ENCODE measurements around the gene PDGFRB.

GRCh38 chr5:150186137-150186536 is 30.5 kb upstream of the PDGFRB start:
- TF ChIP-seq CEBPB (tag; IDR thresholded peaks at IDR 0.05) (no peak), TAF15 (IDR thresholded peaks at IDR 0.05; ENCODE audit: low read depth, low read length) (no peak), UBTF (IDR thresholded peaks at IDR 0.05; ENCODE audit: borderline replicate concordance in 1 of 2, low read depth in 2 of 2, low read length in 2 of 2) (no peak), SIN3A (IDR thresholded peaks at IDR 0.05; ENCODE audit: borderline replicate concordance in 2 of 2, control insufficient read depth in 1 of 2, low read depth in 2 of 2, low read length in 2 of 2) (no peak), SPI1 (IDR thresholded peaks at IDR 0.05; ENCODE audit: borderline replicate concordance, low read depth, low read length) (no peak), CEBPZ (IDR thresholded peaks at IDR 0.05; ENCODE audit: borderline replicate concordance, low read depth, low read length) (no peak), ZNF124 (CRISPR knock-in tag; IDR thresholded peaks at IDR 0.05) (no peak), EP300 (IDR thresholded peaks at IDR 0.05; ENCODE audit: low read length) (no peak), MAX (CRISPR knock-in tag; IDR thresholded peaks at IDR 0.05) (no peak)
